Upper lobe of left lung (tissue), 6 donors: ENCODE results near the gene HAPSTR1. TPM values are rescaled to one million over a fixed set of nuclear protein-coding genes. Genes with fewer than 3 reads are reported as not detected.

Experiments
- ATAC-seq, 2 donors: fragments of 200-7000 bp; cut with Tn5 transposase; one replicate each; pipeline ENCODE4 v1.9.1; 2022; ENCODE audit warnings: mild to moderate bottlenecking in 2 of 2, moderate library complexity in 2 of 2; ENCODE audit not compliant: low FRiP score in 2 of 2
- DNase-seq, 2 donors: peaks; one replicate each; pipeline ENCODE4 v3.0.0-alpha.2; 2019 to 2020
- H3K27ac ChIP-seq, 4 donors: fragments of 200-600 bp; sonication (generic); one replicate each; pipeline ENCODE4 v1.5.1; 2016 to 2019
- H3K27me3 ChIP-seq, 4 donors: fragments of 200-600 bp; sonication (generic); one replicate each; pipeline ENCODE4 v1.5.1; 2017 to 2019
- H3K36me3 ChIP-seq, 4 donors: fragments of 200-600 bp; sonication (generic); one replicate each; pipeline ENCODE4 v1.5.1; 2016 to 2019
- H3K4me1 ChIP-seq, 4 donors: fragments of 200-600 bp; sonication (generic); one replicate each; pipeline ENCODE4 v1.5.1; 2018 to 2019
- H3K4me3 ChIP-seq, 4 donors: fragments of 200-600 bp; sonication (generic); one replicate each; pipeline ENCODE4 v1.5.1; 2017 to 2019; ENCODE audit warnings: mild to moderate bottlenecking in 2 of 4, moderate library complexity in 1 of 4
- H3K9me3 ChIP-seq, 4 donors: fragments of 200-600 bp; sonication (generic); one replicate each; pipeline ENCODE4 v1.5.1; 2018 to 2019
- CTCF ChIP-seq, 6 experiments: fragments of 450-650 bp in 4 of 6; fragments of 200-600 bp in 2 of 6; sonication (generic) in 2 of 6; IDR thresholded peaks; one replicate each; pipeline ENCODE4 v1.5.1; 2016 to 2019; ENCODE audit warnings: antibody characterized with exemption in 6 of 6
- EP300 ChIP-seq, 4 donors: sonication (generic); formaldehyde crosslinking; IDR thresholded peaks; one replicate each; pipeline ENCODE4 v1.5.1; 2017; ENCODE audit warnings: antibody characterized with exemption in 4 of 4, control low read depth in 2 of 4
- POLR2A ChIP-seq, 4 donors: fragments of 450-650 bp; IDR thresholded peaks; one replicate each; pipeline ENCODE4 v1.5.1; 2016 to 2017; ENCODE audit warnings: antibody characterized with exemption in 4 of 4, mild to moderate bottlenecking in 2 of 4
- POLR2AphosphoS5 ChIP-seq, 2 donors: sonication (generic); formaldehyde crosslinking; IDR thresholded peaks; one replicate each; pipeline ENCODE4 v1.5.1; 2017; ENCODE audit warnings: antibody characterized with exemption in 2 of 2
- WGBS, 2 donors: methylation state at CpG; one replicate each; pipeline ENCODE4 v1.1.5; 2017 to 2018; 5-methylcytosine and 5-hydroxymethylcytosine counted together
- total RNA-seq, 6 donors: library from RNA; depleted of rRNA in 4 of 6; stranded (reverse); fragments of >200 nt in 4 of 6; gene quantifications; one replicate each; pipeline versions ENCODE4 v1.1.0 to v1.2.1, GENCODE V29; 2016 to 2021
- donor health status: DM: no; HTN: no; CAD: no; lungs with moderate emphysema.
- donor health status: DM: no; HTN: yes; CAD: no; lungs with severe emphysema.

The HAPSTR1 gene
- total RNA-seq, 6 donors from 2014 or later: 37.3 to 62.9 (median 46.0) TPM

GRCh38 chr16:9098377-9099090, 7.1 kb downstream of the HAPSTR1 start:
- Histone ChIP-seq H3K4me1 (peaks cover 96 to 100% (median 98%) of the 10 kb centered on the region in 4 donors), H3K9me3 (no peaks in the 10 kb centered on the region), H3K27me3 (no peaks in the 10 kb centered on the region), H3K36me3 (peaks cover 5 to 58% (median 22%) of the 10 kb centered on the region in 4 donors), H3K27ac (peak overlapping the region; percentile 4 to 71 (median 62)), H3K4me3 (no peak overlapping the region)
- WGBS, 2 donors: 46 to 48% methylated on average over 4 of the region's 4 CpGs
- DNase-seq: no peak
- TF ChIP-seq POLR2AphosphoS5 (IDR thresholded peaks at IDR 0.05) (no peak), CTCF (IDR thresholded peaks at IDR 0.05) (no peak), POLR2A (IDR thresholded peaks at IDR 0.05) (no peak), EP300 (IDR thresholded peaks at IDR 0.05) (no peak)
- ATAC-seq: no peak

- peaks cover 11 to 63% (median 29%) of the 10 kb centered on the region in 4 donors for H3K36me3 ChIP-seq
- peak in 1 of 2 donors; percentile 65 for DNase-seq
- H3K27me3 ChIP-seq: no peaks in the 10 kb centered on the region
- WGBS, 2 donors: 30 to 45% methylated on average over 5 of the region's 5 CpGs
- H3K4me1 ChIP-seq: peaks cover 95 to 100% (median 99%) of the 10 kb centered on the region in 4 donors
- peak overlapping the region; percentile 57 to 71 (median 68) for H3K27ac ChIP-seq
- no peaks in the 10 kb centered on the region for H3K9me3 ChIP-seq
- peak in 1 of 6 experiments; percentile 6 for TF ChIP-seq CTCF (IDR thresholded peaks at IDR 0.05)
- no peak for TF ChIP-seq POLR2A (IDR thresholded peaks at IDR 0.05)
- TF ChIP-seq EP300 (IDR thresholded peaks at IDR 0.05): no peak
- peak in 1 of 2 donors; percentile 69 for ATAC-seq
- H3K4me3 ChIP-seq: peak overlapping the region in 1 of 4 donors; percentile 13
Measured at GRCh38 chr16:9099131-9099625, 7.7 kb downstream of the HAPSTR1 start.

- Histone ChIP-seq H3K9me3 (no peaks in the 10 kb centered on the region), H3K27me3 (no peaks in the 10 kb centered on the region), H3K27ac (no peak overlapping the region), H3K4me1 (peaks cover 95 to 98% (median 97%) of the 10 kb centered on the region in 4 donors), H3K4me3 (no peak overlapping the region), H3K36me3 (peaks cover 16 to 78% (median 36%) of the 10 kb centered on the region in 4 donors)
- no peak for DNase-seq
- no peak for ATAC-seq
- 52 to 59% methylated on average over 2 of the region's 2 CpGs for WGBS, 2 donors
- TF ChIP-seq EP300 (IDR thresholded peaks at IDR 0.05): no peak
- TF ChIP-seq POLR2AphosphoS5 (IDR thresholded peaks at IDR 0.05): no peak
- no peak for TF ChIP-seq CTCF (IDR thresholded peaks at IDR 0.05)
- no peak for TF ChIP-seq POLR2A (IDR thresholded peaks at IDR 0.05)
Measured at GRCh38 chr16:9102379-9102778, 10.9 kb downstream of the HAPSTR1 start.

- Histone ChIP-seq H3K4me1 (peaks cover 95 to 98% (median 96%) of the 10 kb centered on the region in 4 donors), H3K27ac (no peak overlapping the region), H3K36me3 (peaks cover 16 to 78% (median 35%) of the 10 kb centered on the region in 4 donors), H3K9me3 (no peaks in the 10 kb centered on the region), H3K27me3 (no peaks in the 10 kb centered on the region), H3K4me3 (no peak overlapping the region)
- no peak for DNase-seq
- no peak for ATAC-seq
- TF ChIP-seq CTCF (IDR thresholded peaks at IDR 0.05) (no peak), POLR2AphosphoS5 (IDR thresholded peaks at IDR 0.05) (no peak), EP300 (IDR thresholded peaks at IDR 0.05) (no peak), POLR2A (IDR thresholded peaks at IDR 0.05) (no peak)
- WGBS, 2 donors: 78 to 82% methylated on average over 13 of the region's 13 CpGs
Measured at GRCh38 chr16:9102943-9103342, 11.5 kb downstream of the HAPSTR1 start.
